22Rv1 (cell line): ENCODE data around the gene KREMEN2.
A peak's percentile ranks its signal among the peaks of the same experiment; 100 is the strongest.

Experiments used
- H3K27ac ChIP-seq: fragments of 450-650 bp; 2 replicates; pipeline ENCODE4 v1.5.1; 2017
- ZFX ChIP-seq: fragments of 450-650 bp; IDR thresholded peaks from 2 replicates; pipeline ENCODE4 v1.6.1; 2017; ENCODE audit warnings: antibody characterized with exemption, borderline replicate concordance
- TF ChIP-seq, protein P1 (sequence below): fragments of 450-650 bp; IDR thresholded peaks from 2 replicates; pipeline ENCODE4 v1.5.1; 2017; ENCODE audit warnings: mild to moderate bottlenecking

Gene KREMEN2

DNA sequence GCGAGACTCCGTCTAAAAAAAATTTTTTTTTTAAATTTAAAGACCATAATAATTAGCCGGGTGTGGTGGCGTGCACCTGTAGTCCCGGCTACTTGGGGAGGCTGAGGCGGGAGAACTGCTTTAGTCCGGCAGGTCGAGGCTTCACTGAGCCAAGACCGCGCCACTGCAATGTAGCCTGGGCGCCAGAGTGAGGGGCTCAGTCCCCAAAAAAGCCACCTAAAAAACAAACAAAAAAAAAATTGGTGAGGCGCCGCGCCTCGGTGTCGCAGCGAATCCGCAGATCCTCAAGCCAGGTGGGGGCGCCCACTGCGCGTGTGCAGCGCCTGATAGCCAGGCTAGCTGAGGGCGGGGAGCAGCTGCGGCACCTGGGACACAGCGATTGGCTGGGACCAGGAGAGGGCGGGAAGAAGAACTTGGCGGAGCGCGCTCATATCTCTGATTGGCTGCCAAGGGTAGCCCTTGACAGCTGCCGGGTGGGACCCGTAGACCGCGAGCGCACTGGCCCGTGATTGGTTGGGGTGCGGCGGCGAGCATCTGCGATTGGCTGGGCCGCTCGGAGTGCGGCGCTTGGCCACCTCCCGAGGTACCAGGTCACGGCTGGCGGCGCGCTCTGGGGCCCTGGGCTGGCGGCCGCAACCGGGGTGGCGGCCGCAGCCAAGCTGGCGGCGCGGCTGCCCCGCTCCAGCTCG, 39.7 kb downstream of the KREMEN2 start:
- no peak for TF ChIP-seq ZFX
- TF ChIP-seq, protein P1, sequence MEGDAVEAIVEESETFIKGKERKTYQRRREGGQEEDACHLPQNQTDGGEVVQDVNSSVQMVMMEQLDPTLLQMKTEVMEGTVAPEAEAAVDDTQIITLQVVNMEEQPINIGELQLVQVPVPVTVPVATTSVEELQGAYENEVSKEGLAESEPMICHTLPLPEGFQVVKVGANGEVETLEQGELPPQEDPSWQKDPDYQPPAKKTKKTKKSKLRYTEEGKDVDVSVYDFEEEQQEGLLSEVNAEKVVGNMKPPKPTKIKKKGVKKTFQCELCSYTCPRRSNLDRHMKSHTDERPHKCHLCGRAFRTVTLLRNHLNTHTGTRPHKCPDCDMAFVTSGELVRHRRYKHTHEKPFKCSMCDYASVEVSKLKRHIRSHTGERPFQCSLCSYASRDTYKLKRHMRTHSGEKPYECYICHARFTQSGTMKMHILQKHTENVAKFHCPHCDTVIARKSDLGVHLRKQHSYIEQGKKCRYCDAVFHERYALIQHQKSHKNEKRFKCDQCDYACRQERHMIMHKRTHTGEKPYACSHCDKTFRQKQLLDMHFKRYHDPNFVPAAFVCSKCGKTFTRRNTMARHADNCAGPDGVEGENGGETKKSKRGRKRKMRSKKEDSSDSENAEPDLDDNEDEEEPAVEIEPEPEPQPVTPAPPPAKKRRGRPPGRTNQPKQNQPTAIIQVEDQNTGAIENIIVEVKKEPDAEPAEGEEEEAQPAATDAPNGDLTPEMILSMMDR, result peak; percentile 81
- peak overlapping the region; percentile 56 for H3K27ac ChIP-seq

DNA sequence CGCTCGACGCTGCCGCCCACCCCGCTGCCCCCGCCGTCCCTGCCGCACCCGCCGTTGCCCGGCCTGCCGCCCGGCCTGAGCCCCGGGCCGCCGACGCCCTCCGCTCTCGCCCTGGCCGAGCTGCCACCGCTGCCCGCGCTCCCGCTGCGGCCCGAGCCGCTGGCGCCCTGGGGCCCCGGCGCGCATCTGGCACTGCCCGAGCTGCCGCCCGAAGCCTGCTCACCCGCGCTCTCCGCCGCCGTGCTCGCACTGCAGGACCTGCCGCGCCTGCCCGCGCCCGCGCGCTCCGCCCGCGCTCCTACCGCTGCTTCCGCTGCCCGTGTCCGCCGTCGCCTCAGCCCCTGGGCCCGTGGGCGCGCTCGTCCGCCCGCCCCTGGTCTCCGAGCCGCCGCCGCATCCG, 40.2 kb downstream of the KREMEN2 start:
- peak overlapping the region; percentile 56 for H3K27ac ChIP-seq

DNA sequence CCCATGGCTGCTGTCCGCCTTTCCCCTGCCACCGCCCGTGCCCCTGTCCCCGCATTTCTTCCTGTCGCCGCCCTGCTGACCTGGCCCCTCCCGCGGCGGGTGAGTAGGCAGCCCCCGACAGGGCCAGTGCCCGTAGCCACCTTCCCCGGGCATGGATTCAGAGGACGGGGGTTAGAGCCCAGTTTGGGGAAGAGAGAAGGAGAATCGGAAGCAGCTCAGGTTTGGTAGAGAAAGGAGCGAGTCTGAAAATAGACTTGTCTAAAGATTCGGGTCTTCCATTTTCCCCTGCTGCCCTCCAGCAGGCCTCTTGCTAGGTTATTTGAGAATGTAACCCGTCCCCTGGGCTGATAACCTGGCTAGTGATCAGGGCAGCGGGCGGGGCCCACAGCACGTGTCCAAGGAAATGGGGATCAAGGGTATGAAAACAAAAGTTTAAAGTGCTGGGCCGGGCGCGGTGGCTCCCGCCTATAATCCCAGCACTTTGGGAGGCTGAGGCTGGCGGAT, 40.8 kb downstream of the KREMEN2 start:
- H3K27ac ChIP-seq, result peak overlapping the region; percentile 56
- TF ChIP-seq, protein P1, result no peak
- no peak for TF ChIP-seq ZFX

More for the DNA sequence above, 40.2 kb downstream of the KREMEN2 start:
- TF ChIP-seq ZFX, result no peak
- TF ChIP-seq, protein P1, result no peak

DNA sequence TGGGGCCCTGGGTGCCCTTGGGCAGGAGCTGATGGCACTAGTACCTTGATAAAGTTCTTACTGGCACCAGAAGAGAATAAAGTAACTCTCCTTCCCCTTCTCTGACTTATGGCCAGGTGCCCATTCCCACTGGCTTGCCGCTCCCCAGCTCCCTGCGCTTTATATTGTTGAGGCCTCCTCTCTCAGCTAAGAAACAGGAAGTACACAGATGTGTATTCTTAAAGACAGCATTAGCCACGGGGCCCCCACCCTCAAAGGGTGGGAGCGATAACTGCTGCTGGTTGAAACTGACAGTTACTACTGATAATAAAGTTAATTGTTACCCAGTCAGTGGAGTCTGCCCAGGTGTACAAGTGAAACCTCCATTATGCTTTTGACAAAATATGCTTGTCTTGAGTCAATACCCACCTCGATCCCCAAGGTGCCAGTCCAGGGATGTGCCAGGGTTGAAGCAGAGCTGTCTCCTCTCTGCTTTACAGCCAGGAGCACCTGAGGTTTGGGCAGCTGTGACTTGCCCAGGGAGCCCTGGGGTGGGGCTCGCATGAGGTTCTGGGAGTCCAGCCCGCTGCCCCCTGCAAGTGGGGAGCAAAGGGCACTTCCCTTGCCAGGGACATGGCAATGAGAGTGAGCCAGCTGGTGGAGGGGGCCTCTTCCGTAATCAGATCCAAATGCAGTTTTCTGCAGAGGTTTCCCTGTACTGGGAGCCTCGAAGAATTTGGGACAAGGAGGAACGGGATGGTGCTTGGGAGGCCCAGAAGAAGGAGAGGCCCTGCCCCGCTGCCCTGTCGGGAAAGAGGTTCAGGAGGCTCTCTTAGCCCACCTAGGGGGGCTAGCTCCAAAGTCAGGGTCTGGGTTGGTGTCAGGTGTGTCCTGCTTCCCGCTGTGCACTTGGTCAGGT, 43.2 kb downstream of the KREMEN2 start:
- no peak overlapping the region for H3K27ac ChIP-seq
- TF ChIP-seq, protein P1, result no peak
- no peak for TF ChIP-seq ZFX

DNA sequence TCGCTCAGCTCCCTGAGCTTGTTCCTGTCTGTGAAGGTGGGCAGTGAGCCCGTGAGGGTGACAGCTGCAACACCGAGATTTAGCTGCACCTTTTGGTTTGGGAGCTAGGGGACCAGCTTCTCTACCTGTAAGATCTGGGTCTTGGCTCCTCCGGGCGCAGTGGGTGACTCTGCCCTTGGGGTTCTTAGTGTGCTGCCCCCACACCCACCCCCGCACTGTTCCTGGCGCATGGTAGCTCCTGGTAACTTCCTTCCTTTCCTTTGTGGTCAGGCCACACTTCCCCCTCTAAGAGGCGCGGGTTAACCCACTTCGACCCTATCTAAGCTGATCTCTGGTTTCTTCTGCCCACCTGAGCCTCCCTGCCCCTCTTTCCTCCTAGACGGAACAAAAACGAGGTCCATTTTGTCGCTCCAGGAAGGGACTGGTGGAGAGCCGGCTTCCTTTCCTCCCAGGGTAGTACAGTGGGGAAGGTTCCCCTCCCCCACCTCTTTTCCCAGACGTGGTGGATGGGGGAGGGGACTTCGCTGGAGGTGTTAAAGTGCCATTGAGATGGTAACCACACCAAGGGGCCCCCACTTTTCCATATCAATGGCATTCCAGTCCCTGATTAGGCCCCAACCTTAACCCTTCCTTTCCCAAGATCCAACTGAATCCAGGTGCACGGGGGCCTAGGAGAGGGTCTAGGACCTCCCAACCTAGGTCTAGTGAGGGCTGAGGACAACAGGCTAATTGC, 44.0 kb downstream of the KREMEN2 start:
- no peak for TF ChIP-seq ZFX
- TF ChIP-seq, protein P1, result no peak
- H3K27ac ChIP-seq, result no peak overlapping the region

DNA sequence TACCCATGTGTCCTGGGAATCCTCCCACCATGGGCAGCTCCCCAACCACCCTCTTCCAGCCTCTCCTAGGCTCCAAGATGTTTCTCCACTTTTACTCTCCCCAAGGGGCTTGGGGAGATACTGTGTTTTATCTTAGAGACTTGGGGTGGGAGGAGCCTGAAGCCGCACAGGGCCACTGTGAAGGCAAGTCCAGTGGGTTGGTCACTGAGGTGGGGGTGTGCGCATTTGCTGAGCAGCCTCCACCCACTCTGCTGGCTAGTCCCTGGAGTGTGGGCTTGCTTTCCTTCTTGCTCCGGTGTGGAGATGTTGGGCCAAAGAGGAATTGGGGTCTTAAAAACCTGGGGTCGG, 44.6 kb downstream of the KREMEN2 start:
- H3K27ac ChIP-seq, result no peak overlapping the region
- no peak for TF ChIP-seq ZFX
- TF ChIP-seq, protein P1, result no peak
